HepG2 (cell line): ENCODE results near the gene GDPD4. TPM values are rescaled to one million over a fixed set of nuclear protein-coding genes. Genes with fewer than 3 reads are reported as not detected.

Experiments
- ATAC-seq: fragments of 200-7000 bp; cut with Tn5 transposase; 3 replicates; pipeline ENCODE4 v1.9.1; 2020; ENCODE audit warnings: mild to moderate bottlenecking, moderate library complexity
- BruUV-seq: library from RNA; stranded (reverse); fragments of 400-500 nt; replicated peaks from 2 replicates; lab custom pipeline; 2021; lab: Mats Ljungman, UMichigan
- CTCF ChIA-PET: fragments of 300-600 bp; formaldehyde crosslinking; extraction: SDS; loops from one replicate; lab custom pipeline; 2021; ENCODE audit warnings: low total read pairs, inconsistent platforms, low intra/inter-chr PET ratio; lab: Yijun Ruan, JAX
- POLR2A ChIA-PET: fragments of 350-600 bp; sonication (Branson Sonifier 250); formaldehyde crosslinking; loops from one replicate; lab custom pipeline; 2020; ENCODE audit warnings: antibody characterized with exemption, inconsistent platforms; lab: Yijun Ruan, JAX
- DNase-seq: peaks from one replicate; pipeline ENCODE4 v3.0.0-alpha.2; 2015; ENCODE audit warnings: low spot score
- FAIRE-seq: peaks from 3 replicates; lab custom pipeline; 2011; peaks lifted over from hg19 to GRCh38; lab: Jason Lieb, UNC
- H2AFZ ChIP-seq: one replicate; pipeline ENCODE4 v1.6.1; 2011; ENCODE audit warnings: low read length, inconsistent platforms
- H3K27ac ChIP-seq: fragments of 300-600 bp; 3 replicates; pipeline ENCODE4 v1.8.0; 2011; ENCODE audit warnings: mixed run types, mild to moderate bottlenecking, mixed read lengths, low read length, inconsistent platforms; ENCODE audit not compliant: insufficient read depth; ENCODE audit errors: extremely low read length
- H3K27me3 ChIP-seq, 2 experiments: fragments of 200-600 bp in 1 of 2; 2 replicates in 1 of 2; 3 replicates in 1 of 2; pipeline versions ENCODE4 v1.6.0 to v1.8.0; 2011; ENCODE audit warnings: low read length in 2 of 2, mild to moderate bottlenecking in 2 of 2, moderate library complexity in 2 of 2, inconsistent platforms in 1 of 2; ENCODE audit not compliant: insufficient read depth in 2 of 2, control insufficient read depth in 1 of 2
- H3K36me3 ChIP-seq, 2 experiments: fragments of 200-600 bp in 1 of 2; replicated peaks in 1 of 2; 2 replicates in 1 of 2; 3 replicates in 1 of 2; pipeline versions ENCODE4 v1.5.1 to v1.8.0; 2011; ENCODE audit warnings: low read length in 2 of 2, inconsistent platforms in 1 of 2; ENCODE audit not compliant: insufficient read depth in 2 of 2, control insufficient read depth in 1 of 2
- H3K4me1 ChIP-seq: 2 replicates; pipeline ENCODE4 v1.5.1; 2012; ENCODE audit warnings: low read length, inconsistent platforms; ENCODE audit not compliant: insufficient read depth
- H3K4me2 ChIP-seq: 2 replicates; pipeline ENCODE4 v1.6.0; 2011; ENCODE audit warnings: low read depth, low read length, inconsistent platforms
- H3K4me3 ChIP-seq, 3 experiments: fragments of 200-600 bp in 1 of 3; sonication (generic), shearing (Covaris generic) in 1 of 3; replicated peaks in 1 of 3; 2 replicates each; pipeline ENCODE4 v1.5.1; 2011 to 2016; ENCODE audit warnings: low read length in 3 of 3, inconsistent platforms in 2 of 3, low read depth in 2 of 3, mild to moderate bottlenecking in 2 of 3, control low read depth in 1 of 3, mixed read lengths in 1 of 3; ENCODE audit not compliant: insufficient read depth in 1 of 3
- H3K79me2 ChIP-seq: one replicate; pipeline ENCODE4 v1.6.1; 2011; ENCODE audit warnings: low read length, inconsistent platforms; ENCODE audit not compliant: insufficient read depth
- H3K9ac ChIP-seq: 2 replicates; pipeline ENCODE4 v1.6.0; 2011; ENCODE audit warnings: mild to moderate bottlenecking, low read depth, low read length, inconsistent platforms; ENCODE audit not compliant: insufficient read depth
- H3K9me3 ChIP-seq: 2 replicates; pipeline ENCODE4 v1.5.1; 2012; ENCODE audit warnings: mild to moderate bottlenecking, low read length
- H4K20me1 ChIP-seq: 2 replicates; pipeline ENCODE4 v1.6.0; 2011; ENCODE audit warnings: inconsistent platforms, mild to moderate bottlenecking, low read length, moderate library complexity; ENCODE audit not compliant: insufficient read depth
- AGO2 ChIP-seq: fragments of 200-400 bp; formaldehyde crosslinking; optimal IDR thresholded peaks from 2 replicates; pipeline ENCODE3; 2017; ENCODE audit warnings: mild to moderate bottlenecking, low read depth, low read length, moderate library complexity
- ATM ChIP-seq: fragments of 450-650 bp; IDR thresholded peaks from 2 replicates; pipeline ENCODE4 v1.7.1; 2017; ENCODE audit warnings: mild to moderate bottlenecking, borderline replicate concordance
- FOXP1 ChIP-seq, 2 experiments: fragments of 450-650 bp in 1 of 2; IDR thresholded peaks; 2 replicates each; pipeline ENCODE4 v1.6.1; 2017 to 2018; ENCODE audit warnings: antibody characterized with exemption in 1 of 2
- JDP2 ChIP-seq: sonication (generic); formaldehyde crosslinking; IDR thresholded peaks from 2 replicates; pipeline ENCODE4 v1.8.1; 2022; ENCODE audit warnings: missing genetic modification reagents, borderline replicate concordance
- MED1 ChIP-seq: sonication (generic); formaldehyde crosslinking; IDR thresholded peaks from 2 replicates; pipeline ENCODE4 v1.4.0; 2020; ENCODE audit warnings: missing genetic modification reagents
- SOX6 ChIP-seq, 2 experiments: fragments of 450-650 bp in 1 of 2; sonication (generic) in 1 of 2; formaldehyde crosslinking in 1 of 2; IDR thresholded peaks; 2 replicates each; pipeline versions ENCODE4 v1.4.0 to v1.6.1; 2017 to 2020; ENCODE audit warnings: antibody characterized with exemption in 1 of 2, mild to moderate bottlenecking in 1 of 2, missing genetic modification reagents in 1 of 2
- ZNF776 ChIP-seq: sonication (generic); formaldehyde crosslinking; IDR thresholded peaks from 2 replicates; pipeline ENCODE4 v1.4.0; 2020; ENCODE audit warnings: mild to moderate bottlenecking, missing genetic modification reagents
- WGBS: methylation state at CpG from one replicate; pipeline ENCODE4 v1.1.6; 2017; ENCODE audit warnings: low lambda C conversion rate; 5-methylcytosine and 5-hydroxymethylcytosine counted together
- in situ Hi-C: cut with HindIII; loops from 2 replicates; pipeline ENCODE4 v1.10.0; 2017; ENCODE audit warnings: low pct_unique_long_range_greater_than_20kb; ENCODE audit not compliant: extremely low pct_ligation_motif_present
- intact Hi-C: fragments of 100-400 bp; cut with micrococcal nuclease; formaldehyde crosslinking; loops from one replicate; pipeline ENCODE4 v1.10.0; 2022; ENCODE audit not compliant: unreplicated experiment
- polyA plus RNA-seq, 8 experiments: library from polyadenylated mRNA; depleted of rRNA in 3 of 8; stranded (reverse) in 7 of 8; unstranded in 1 of 8; fragments of >200 nt; fragmentation: Illumina TruSeq in 4 of 8; extraction: Trizol in 4 of 8; gene quantifications; 2 replicates each; pipeline versions ENCODE4 v1.2.1 to v1.2.3, GENCODE V29; 2011 to 2016; ENCODE audit warnings: low read depth in 4 of 8, missing spikeins in 1 of 8, mixed read lengths in 1 of 8; ENCODE audit not compliant: insufficient read depth in 1 of 8
- total RNA-seq, 5 experiments: library from RNA; depleted of rRNA; stranded (reverse); fragments of >200 nt; fragmentation: Illumina TruSeq; extraction: Trizol; gene quantifications; 2 replicates each; pipeline ENCODE4 v1.2.3, GENCODE V29; 2016; ENCODE audit warnings: low read depth in 1 of 5

The GDPD4 gene
- total and polyA plus RNA-seq, 2 of the 13 experiments (the other 11 are each of a cell fraction or from before 2014, with no cell fraction given), result not detected

GRCh38 chr11:77188633-77189491, 112.6 kb downstream of the GDPD4 start:
- TF ChIP-seq JDP2 (no peak), SOX6 (IDR thresholded peaks at IDR 0.05) (no peak), SOX6 (CRISPR knock-in tag; IDR thresholded peaks at IDR 0.05) (no peak), FOXP1 (IDR thresholded peaks at IDR 0.05) (no peak), FOXP1 (CRISPR knock-in tag; IDR thresholded peaks at IDR 0.05) (no peak), AGO2 (peak; percentile 10), MED1 (peak; percentile 2; the same call in 1 of the 2 replicates), ATM (no peak), ZNF776 (no peak)
- POLR2A ChIA-PET, result interaction anchor here (2.3 kb wide), 1 partner anchor 61 kb away, joined by 9 read pairs; the partner anchor contains the start of gene MYO7A
- Histone ChIP-seq H3K4me2 (no peak overlapping the region), H3K36me3 (no peaks in the 10 kb centered on the region), H3K9ac (no peak overlapping the region), H3K4me1 (no peaks in the 10 kb centered on the region), H3K27ac (no peak overlapping the region), H4K20me1 (no peaks in the 10 kb centered on the region), H3K4me3 (no peak overlapping the region), H3K79me2 (no peaks in the 10 kb centered on the region), H3K27me3 (no peaks in the 10 kb centered on the region), H3K9me3 (0 out of 2 replicates have a peak, but pooled peaks cover 4% of the 10 kb centered on the region), H2AFZ (no peak overlapping the region)
- BruUV-seq, result no TSS peak
- CTCF ChIA-PET, result interaction anchor here (1.1 to 3.7 kb wide), 5 partner anchors 28 to 359 kb away, joined by 3 to 150 read pairs (median 3); partner anchors contain the start of gene MYO7A
- WGBS, result 89% methylated on average over 11 of the region's 18 CpGs
- no peak for DNase-seq
- FAIRE-seq, result no peak
- ATAC-seq, result no peak
- in situ Hi-C loops (loop anchor here (5.0 kb wide), 1 partner anchor 62 kb away; the partner anchor contains the start of gene MYO7A), intact Hi-C loops (loop anchor here (1.0 to 2.0 kb wide), 2 partner anchors 16 to 62 kb away; no protein-coding TSS in a partner anchor)
